GM08714 (cell line): Measurements from ENCODE around the gene RAB40B.
A peak's percentile ranks its signal among the peaks of the same experiment; 100 is the strongest.

Source experiments
- H3K4me3 ChIP-seq: fragments of 200-500 bp; sonication (Bioruptor generic); 2 replicates; pipeline ENCODE4 v1.5.1; 2014; ENCODE audit warnings: mild to moderate bottlenecking, low read length, inconsistent platforms
- ZNF274 ChIP-seq: IDR thresholded peaks from 2 replicates; pipeline ENCODE4 v1.6.1; 2012; ENCODE audit warnings: mild to moderate bottlenecking, low read depth, low read length

The RAB40B gene

GRCh38 chr17:82648165-82648668 lies 50.3 kb downstream of the RAB40B start, which contains the start of gene WDR45B:
Gene WDR45B, minus strand, starts transcription at chr17:82648444. Its CDS starts 104 bp downstream, at chr17:82648340.
- no peak for TF ChIP-seq ZNF274
- H3K4me3 ChIP-seq: peak within 1 kb of the TSS; percentile 91

GRCh38 chr17:82647593-82648164 lies 50.8 kb downstream of the RAB40B start:
- peak overlapping the region; percentile 91 for H3K4me3 ChIP-seq
- no peak for TF ChIP-seq ZNF274

- TF ChIP-seq ZNF274: no peak
- H3K4me3 ChIP-seq: no peak overlapping the region
These were observed 53.0 kb downstream of the RAB40B start for GRCh38 chr17:82645516-82645915.

- no peak for TF ChIP-seq ZNF274
- no peak overlapping the region for H3K4me3 ChIP-seq
These were observed 54.4 kb downstream of the RAB40B start for GRCh38 chr17:82644148-82644547.

GRCh38 chr17:82642022-82642421 lies 56.5 kb downstream of the RAB40B start:
- no peak overlapping the region for H3K4me3 ChIP-seq
- no peak for TF ChIP-seq ZNF274

- H3K4me3 ChIP-seq: no peak overlapping the region
- no peak for TF ChIP-seq ZNF274
These were observed 58.5 kb downstream of the RAB40B start for GRCh38 chr17:82640036-82640435.

- no peak overlapping the region for H3K4me3 ChIP-seq
- no peak for TF ChIP-seq ZNF274
These were observed 58.9 kb downstream of the RAB40B start for GRCh38 chr17:82639628-82640027.

- no peak for TF ChIP-seq ZNF274
- no peak overlapping the region for H3K4me3 ChIP-seq
These were observed 60.2 kb downstream of the RAB40B start for GRCh38 chr17:82638183-82638773.

GRCh38 chr17:82636626-82637598 lies 61.6 kb downstream of the RAB40B start:
- TF ChIP-seq ZNF274: no peak
- no peak overlapping the region for H3K4me3 ChIP-seq

GRCh38 chr17:82633343-82633742 lies 65.2 kb downstream of the RAB40B start:
- TF ChIP-seq ZNF274: no peak

GRCh38 chr17:82632451-82632850 lies 66.0 kb downstream of the RAB40B start:
- TF ChIP-seq ZNF274: no peak
- no peak overlapping the region for H3K4me3 ChIP-seq

More at GRCh38 chr17:82633343-82633742, 65.2 kb downstream of the RAB40B start:
- no peak overlapping the region for H3K4me3 ChIP-seq

- no peak overlapping the region for H3K4me3 ChIP-seq
- TF ChIP-seq ZNF274: no peak
These were observed 67.0 kb downstream of the RAB40B start for GRCh38 chr17:82631544-82631943.

- no peak for TF ChIP-seq ZNF274
- H3K4me3 ChIP-seq: no peak overlapping the region
These were observed 68.3 kb downstream of the RAB40B start for GRCh38 chr17:82630212-82630611.

- no peak overlapping the region for H3K4me3 ChIP-seq
- TF ChIP-seq ZNF274: no peak
These were observed 68.8 kb downstream of the RAB40B start for GRCh38 chr17:82629748-82630147.
